ENCODE results near the gene RNASEH2B. TPM values are rescaled to one million over a fixed set of nuclear protein-coding genes. Genes with fewer than 3 reads are reported as not detected.

The RNASEH2B gene
- total RNA-seq, 2 experiments from 2014 or later: 225 to 322 TPM

GRCh38 chr13:50898338-50898737 lies 11.3 kb upstream of the RNASEH2B start:
- peak overlapping the region; percentile 90 for H2AFZ ChIP-seq (ENCODE audit: low read length)
- H3K27ac ChIP-seq (ENCODE audit: low read depth, low read length, poor library complexity, severe bottlenecking): peak overlapping the region; percentile 96
- H4K20me1 ChIP-seq (ENCODE audit: insufficient read depth, low read length): no peaks in the 10 kb centered on the region
- peak overlapping the region; percentile 49 for H3K4me2 ChIP-seq (ENCODE audit: low read length)
- H3K4me3 ChIP-seq (ENCODE audit: low read depth, low read length, poor library complexity, severe bottlenecking): no peak overlapping the region
- DNase-seq (ENCODE audit: low spot score): peak; percentile 36
- ChIA-PET POLR2A (interaction anchor here (0.7 to 8.6 kb wide), 8 partner anchors 9 to 822 kb away, joined by 3 to 226 read pairs (median 4); partner anchors contain the start of gene RNASEH2B), CTCF (ENCODE audit: unreplicated experiment) (no interaction called here)
- H3K36me3 ChIP-seq (ENCODE audit: insufficient read depth, low read length): peaks cover 9% of the 10 kb centered on the region; the same call in 1 of the 2 replicates
- H3K9me3 ChIP-seq (ENCODE audit: low read length): no peaks in the 10 kb centered on the region; the same call in 1 of the 2 replicates
- H3K4me1 ChIP-seq (ENCODE audit: insufficient read depth, low read length, poor library complexity, severe bottlenecking): peaks cover 93% of the 10 kb centered on the region
- H3K9me2 ChIP-seq (ENCODE audit: insufficient read depth, low read length): no peaks in the 10 kb centered on the region
- no TSS peak for BruUV-seq (replicated peaks)
- intact Hi-C loops (cut with micrococcal nuclease; ENCODE audit: unreplicated experiment): loop anchor here (10.0 kb wide), 1 partner anchor 926 kb away; no protein-coding TSS in a partner anchor
- TF ChIP-seq EZH2phosphoT487 (IDR thresholded peaks at IDR 0.05; ENCODE audit: borderline replicate concordance, low read depth, low read length) (no peak), CTCF (conservative IDR thresholded peaks at IDR 0.05; ENCODE audit: low read length) (no peak)
- H3K79me2 ChIP-seq (ENCODE audit: insufficient read depth, low read depth, low read length): no peaks in the 10 kb centered on the region

GRCh38 chr13:50901701-50902100 lies 7.9 kb upstream of the RNASEH2B start:
- no peaks in the 10 kb centered on the region for H3K9me2 ChIP-seq (ENCODE audit: insufficient read depth, low read length)
- H2AFZ ChIP-seq (ENCODE audit: low read length): peak overlapping the region; percentile 81
- TF ChIP-seq CTCF (conservative IDR thresholded peaks at IDR 0.05; ENCODE audit: low read length) (no peak), EZH2phosphoT487 (IDR thresholded peaks at IDR 0.05; ENCODE audit: borderline replicate concordance, low read depth, low read length) (no peak)
- CTCF ChIA-PET (ENCODE audit: unreplicated experiment): no interaction called here
- H3K27ac ChIP-seq (ENCODE audit: low read depth, low read length, poor library complexity, severe bottlenecking): no peak overlapping the region
- H3K9me3 ChIP-seq (ENCODE audit: low read length): no peaks in the 10 kb centered on the region
- no TSS peak for BruUV-seq (replicated peaks)
- no peaks in the 10 kb centered on the region for H3K79me2 ChIP-seq (ENCODE audit: insufficient read depth, low read depth, low read length)
- H3K4me1 ChIP-seq (ENCODE audit: insufficient read depth, low read length, poor library complexity, severe bottlenecking): peaks cover 72% of the 10 kb centered on the region
- DNase-seq (ENCODE audit: low spot score): no peak
- H4K20me1 ChIP-seq (ENCODE audit: insufficient read depth, low read length): no peaks in the 10 kb centered on the region
- H3K4me3 ChIP-seq (ENCODE audit: low read depth, low read length, poor library complexity, severe bottlenecking): no peak overlapping the region
- POLR2A ChIA-PET: interaction anchor here (0.6 to 4.7 kb wide), 7 partner anchors 9 to 894 kb away, joined by 3 to 43 read pairs (median 4); no protein-coding TSS in a partner anchor
- no peak overlapping the region for H3K4me2 ChIP-seq (ENCODE audit: low read length)
- intact Hi-C loops (cut with micrococcal nuclease; ENCODE audit: unreplicated experiment): no loop called here
- H3K36me3 ChIP-seq (ENCODE audit: insufficient read depth, low read length): no peaks in the 10 kb centered on the region

GRCh38 chr13:50905256-50905655 lies 4.3 kb upstream of the RNASEH2B start:
- H3K36me3 ChIP-seq (ENCODE audit: insufficient read depth, low read length): 0 out of 2 replicates have a peak, but pooled peaks cover 1% of the 10 kb centered on the region
- CTCF ChIA-PET (ENCODE audit: unreplicated experiment): no interaction called here
- no peak overlapping the region for H2AFZ ChIP-seq (ENCODE audit: low read length)
- no peak overlapping the region for H3K4me2 ChIP-seq (ENCODE audit: low read length)
- intact Hi-C loops (cut with micrococcal nuclease; ENCODE audit: unreplicated experiment): no loop called here
- H3K9me3 ChIP-seq (ENCODE audit: low read length): no peaks in the 10 kb centered on the region
- peaks cover 16% of the 10 kb centered on the region for H3K79me2 ChIP-seq (ENCODE audit: insufficient read depth, low read depth, low read length)
- no peaks in the 10 kb centered on the region for H4K20me1 ChIP-seq (ENCODE audit: insufficient read depth, low read length)
- H3K4me3 ChIP-seq (ENCODE audit: low read depth, low read length, poor library complexity, severe bottlenecking): no peak overlapping the region
- no peak for DNase-seq (ENCODE audit: low spot score)
- H3K27ac ChIP-seq (ENCODE audit: low read depth, low read length, poor library complexity, severe bottlenecking): no peak overlapping the region
- no TSS peak for BruUV-seq (replicated peaks)
- TF ChIP-seq CTCF (conservative IDR thresholded peaks at IDR 0.05; ENCODE audit: low read length) (no peak), EZH2phosphoT487 (IDR thresholded peaks at IDR 0.05; ENCODE audit: borderline replicate concordance, low read depth, low read length) (no peak)
- POLR2A ChIA-PET: interaction anchor here (8.0 kb wide), 1 partner anchor 11 kb away, joined by 226 read pairs; no protein-coding TSS in a partner anchor
- H3K4me1 ChIP-seq (ENCODE audit: insufficient read depth, low read length, poor library complexity, severe bottlenecking): peaks cover 60% of the 10 kb centered on the region
- no peaks in the 10 kb centered on the region for H3K9me2 ChIP-seq (ENCODE audit: insufficient read depth, low read length)
